Breast epithelium (tissue), 3 donors: ENCODE measurements around the gene STARD13.

ENCODE experiments used
- CTCF ChIP-seq, 3 donors: fragments of 450-650 bp; IDR thresholded peaks; one replicate each; pipeline ENCODE4 v1.5.1; 2016 to 2017; ENCODE audit warnings: antibody characterized with exemption in 3 of 3, mild to moderate bottlenecking in 3 of 3, moderate library complexity in 3 of 3
- POLR2A ChIP-seq: fragments of 450-650 bp; IDR thresholded peaks from one replicate; pipeline ENCODE4 v1.6.1; 2016; ENCODE audit warnings: antibody characterized with exemption, mild to moderate bottlenecking, moderate library complexity
- POLR2AphosphoS5 ChIP-seq, 3 donors: sonication (generic); formaldehyde crosslinking; IDR thresholded peaks; one replicate each; pipeline ENCODE4 v1.6.1; 2017; ENCODE audit warnings: antibody characterized with exemption in 3 of 3

- TF ChIP-seq CTCF (IDR thresholded peaks at IDR 0.05) (no peak), POLR2AphosphoS5 (IDR thresholded peaks at IDR 0.05) (no peak), POLR2A (no peak)
These were observed 49.3 kb upstream of the STARD13 start for GRCh38 chr13:33334831-33335230.
